Astrocyte (in vitro differentiated cells and primary cell): ENCODE data around the gene CALCOCO1. TPM values are rescaled to one million over a fixed set of nuclear protein-coding genes. Genes with fewer than 3 reads are reported as not detected.

Source experiments
- DNase-seq: peaks from one replicate; pipeline ENCODE4 v3.0.0-alpha.2; 2010; ENCODE audit warnings: low read depth
- FAIRE-seq: peaks from 2 replicates; lab custom pipeline; 2011; peaks lifted over from hg19 to GRCh38; lab: Jason Lieb, UNC
- H2AFZ ChIP-seq: 2 replicates; pipeline ENCODE4 v1.6.0; 2012; ENCODE audit warnings: low read depth, low read length, inconsistent platforms
- H3K27ac ChIP-seq: 2 replicates; pipeline ENCODE4 v1.5.1; 2011; ENCODE audit warnings: low read depth, low read length, inconsistent platforms
- H3K27me3 ChIP-seq: 2 replicates; pipeline ENCODE4 v1.6.0; 2011; ENCODE audit warnings: low read length, inconsistent platforms; ENCODE audit not compliant: insufficient read depth
- H3K36me3 ChIP-seq: 2 replicates; pipeline ENCODE4 v1.5.1; 2011; ENCODE audit warnings: low read length, inconsistent platforms; ENCODE audit not compliant: insufficient read depth
- H3K4me1 ChIP-seq: 2 replicates; pipeline ENCODE4 v1.5.1; 2011; ENCODE audit warnings: low read length, inconsistent platforms; ENCODE audit not compliant: insufficient read depth
- H3K4me2 ChIP-seq: 2 replicates; pipeline ENCODE4 v1.6.0; 2012; ENCODE audit warnings: low read length, inconsistent platforms
- H3K4me3 ChIP-seq: 2 replicates; pipeline ENCODE4 v1.5.1; 2011; ENCODE audit warnings: low read depth, mild to moderate bottlenecking, low read length, inconsistent platforms; ENCODE audit not compliant: insufficient read depth
- H3K79me2 ChIP-seq: 2 replicates; pipeline ENCODE4 v1.6.0; 2012; ENCODE audit warnings: mild to moderate bottlenecking, low read length, inconsistent platforms; ENCODE audit not compliant: insufficient read depth
- H3K9ac ChIP-seq: 2 replicates; pipeline ENCODE4 v1.6.0; 2012; ENCODE audit warnings: mild to moderate bottlenecking, low read length, inconsistent platforms
- H3K9me3 ChIP-seq: 2 replicates; pipeline ENCODE4 v1.5.1; 2012; ENCODE audit warnings: low read depth, mild to moderate bottlenecking, low read length, inconsistent platforms; ENCODE audit not compliant: insufficient read depth
- H4K20me1 ChIP-seq: 2 replicates; pipeline ENCODE4 v1.6.0; 2012; ENCODE audit warnings: low read length, inconsistent platforms; ENCODE audit not compliant: insufficient read depth
- H3K27ac Mint-ChIP-seq: one replicate; pipeline ENCODE4 v1.8.0; 2021; ENCODE audit warnings: mild to moderate bottlenecking, mixed read lengths; ENCODE audit not compliant: unreplicated experiment
- H3K27me3 Mint-ChIP-seq: one replicate; pipeline ENCODE4 v1.8.0; 2021; ENCODE audit warnings: low read depth, mixed read lengths; ENCODE audit not compliant: unreplicated experiment
- H3K36me3 Mint-ChIP-seq: one replicate; pipeline ENCODE4 v1.8.0; 2021; ENCODE audit warnings: low read depth, mixed read lengths; ENCODE audit not compliant: unreplicated experiment
- H3K4me1 Mint-ChIP-seq: one replicate; pipeline ENCODE4 v1.8.0; 2021; ENCODE audit warnings: low read depth, mixed read lengths; ENCODE audit not compliant: unreplicated experiment
- H3K4me3 Mint-ChIP-seq: one replicate; pipeline ENCODE4 v1.8.0; 2021; ENCODE audit warnings: mild to moderate bottlenecking, moderate library complexity, mixed read lengths; ENCODE audit not compliant: unreplicated experiment
- H3K9me3 Mint-ChIP-seq: one replicate; pipeline ENCODE4 v1.8.0; 2021; ENCODE audit warnings: mild to moderate bottlenecking, mixed read lengths; ENCODE audit not compliant: unreplicated experiment
- CTCF ChIP-seq: IDR thresholded peaks from 2 replicates; pipeline ENCODE4 v1.5.1; 2011; ENCODE audit warnings: low read depth, mild to moderate bottlenecking, inconsistent platforms, low read length, moderate library complexity; ENCODE audit not compliant: insufficient read depth
- EZH2 ChIP-seq: IDR thresholded peaks from 2 replicates; pipeline ENCODE4 v1.6.1; 2012; ENCODE audit warnings: mild to moderate bottlenecking, low read length, inconsistent platforms; ENCODE audit not compliant: insufficient read depth
- total RNA-seq: library from RNA; stranded (reverse); gene quantifications from 2 replicates; pipeline ENCODE4 v1.2.1, GENCODE V29; 2021

CALCOCO1 gene
- total RNA-seq, 1 donor from 2014 or later = 85.2 TPM

- Mint-ChIP-seq H3K9me3 (peaks cover 5% of the 10 kb centered on the region), H3K27me3 (peaks cover 71% of the 10 kb centered on the region), H3K4me1 (no peaks in the 10 kb centered on the region), H3K27ac (no peak overlapping the region), H3K36me3 (no peaks in the 10 kb centered on the region), H3K4me3 (no peak overlapping the region)
- no peaks in the 10 kb centered on the region for H4K20me1 ChIP-seq
- H3K9ac ChIP-seq = no peak overlapping the region
- H3K4me3 ChIP-seq = no peak overlapping the region
- TF ChIP-seq CTCF (no peak), EZH2 (no peak)
- DNase-seq (no peak), FAIRE-seq (no peak)
- H3K27me3 ChIP-seq = peaks cover 63% of the 10 kb centered on the region
- no peaks in the 10 kb centered on the region for H3K36me3 ChIP-seq
- no peak overlapping the region for H3K27ac ChIP-seq
- no peak overlapping the region for H3K4me2 ChIP-seq
- H2AFZ ChIP-seq = no peak overlapping the region
- H3K4me1 ChIP-seq = no peaks in the 10 kb centered on the region
- H3K79me2 ChIP-seq = no peaks in the 10 kb centered on the region
- H3K9me3 ChIP-seq = peaks cover 4% of the 10 kb centered on the region
These were observed 34.1 kb upstream of the CALCOCO1 start for GRCh38 chr12:53761306-53761705.

GRCh38 chr12:53759261-53759660 lies 32.0 kb upstream of the CALCOCO1 start:
- Mint-ChIP-seq H3K36me3 (no peaks in the 10 kb centered on the region), H3K27me3 (peaks cover 59% of the 10 kb centered on the region), H3K4me3 (no peak overlapping the region), H3K4me1 (no peaks in the 10 kb centered on the region), H3K9me3 (peaks cover 5% of the 10 kb centered on the region), H3K27ac (no peak overlapping the region)
- no peaks in the 10 kb centered on the region for H4K20me1 ChIP-seq
- peaks cover 4% of the 10 kb centered on the region for H3K9me3 ChIP-seq
- H3K4me1 ChIP-seq = no peaks in the 10 kb centered on the region
- no peaks in the 10 kb centered on the region for H3K36me3 ChIP-seq
- H3K4me2 ChIP-seq = no peak overlapping the region
- no peak for TF ChIP-seq EZH2
- TF ChIP-seq CTCF = no peak
- peaks cover 67% of the 10 kb centered on the region for H3K27me3 ChIP-seq
- no peak overlapping the region for H2AFZ ChIP-seq
- FAIRE-seq (no peak), DNase-seq (no peak)
- H3K9ac ChIP-seq = no peak overlapping the region
- H3K27ac ChIP-seq = no peak overlapping the region
- no peak overlapping the region for H3K4me3 ChIP-seq
- H3K79me2 ChIP-seq = no peaks in the 10 kb centered on the region

- Histone ChIP-seq H3K36me3 (no peaks in the 10 kb centered on the region), H4K20me1 (no peaks in the 10 kb centered on the region), H3K4me2 (no peak overlapping the region), H3K9me3 (peaks cover 4% of the 10 kb centered on the region), H3K27ac (no peak overlapping the region), H3K4me3 (no peak overlapping the region), H3K27me3 (peaks cover 71% of the 10 kb centered on the region), H3K4me1 (no peaks in the 10 kb centered on the region), H2AFZ (no peak overlapping the region), H3K79me2 (no peaks in the 10 kb centered on the region), H3K9ac (no peak overlapping the region)
- TF ChIP-seq CTCF = no peak
- no peak for TF ChIP-seq EZH2
- DNase-seq = no peak
- Mint-ChIP-seq H3K9me3 (peaks cover 5% of the 10 kb centered on the region), H3K36me3 (no peaks in the 10 kb centered on the region), H3K4me1 (no peaks in the 10 kb centered on the region), H3K27ac (no peak overlapping the region), H3K4me3 (no peak overlapping the region), H3K27me3 (peaks cover 55% of the 10 kb centered on the region)
- no peak for FAIRE-seq
These were observed 31.5 kb upstream of the CALCOCO1 start for GRCh38 chr12:53758730-53759103.
